Neural progenitor cell (in vitro differentiated cells): ENCODE measurements around the gene ST7. TPM values are rescaled to one million over a fixed set of nuclear protein-coding genes. Genes with fewer than 3 reads are reported as not detected.

ENCODE experiments used
- DNase-seq: peaks from one replicate; pipeline ENCODE4 v3.0.0-alpha.2; 2016; ENCODE audit warnings: low spot score
- H2AFZ ChIP-seq: fragments of 200-600 bp; sonication (generic); replicated peaks from 2 replicates; pipeline ENCODE4 v1.6.1; 2016; ENCODE audit warnings: antibody characterized with exemption
- H3F3A ChIP-seq: fragments of 200-600 bp; sonication (generic); 2 replicates; pipeline ENCODE4 v1.6.1; 2016; ENCODE audit warnings: antibody characterized with exemption, low read depth
- H3K27ac ChIP-seq: fragments of 200-600 bp; sonication (generic); 2 replicates; pipeline ENCODE4 v1.5.1; 2016; ENCODE audit warnings: mild to moderate bottlenecking
- H3K27me3 ChIP-seq: fragments of 200-600 bp; sonication (generic); 2 replicates; pipeline ENCODE4 v1.6.1; 2016; ENCODE audit warnings: mild to moderate bottlenecking, moderate library complexity
- H3K36me3 ChIP-seq: fragments of 200-600 bp; sonication (generic); 2 replicates; pipeline ENCODE4 v1.5.1; 2016
- H3K4me1 ChIP-seq: fragments of 200-600 bp; sonication (generic); 2 replicates; pipeline ENCODE4 v1.6.1; 2016; ENCODE audit warnings: mixed run types
- H3K4me2 ChIP-seq: fragments of 200-600 bp; sonication (generic); 2 replicates; pipeline ENCODE4 v1.6.1; 2016
- H3K4me3 ChIP-seq: fragments of 200-600 bp; sonication (generic); 2 replicates; pipeline ENCODE4 v1.5.1; 2016
- H3K79me2 ChIP-seq: fragments of 200-600 bp; sonication (generic); 2 replicates; pipeline ENCODE4 v1.6.1; 2016; ENCODE audit warnings: low read depth
- H3K9ac ChIP-seq: fragments of 200-600 bp; sonication (generic); 2 replicates; pipeline ENCODE4 v1.6.1; 2016
- H3K9me3 ChIP-seq: fragments of 200-600 bp; sonication (generic); 2 replicates; pipeline ENCODE4 v1.5.1; 2016; ENCODE audit warnings: low read depth
- H4K20me1 ChIP-seq: fragments of 200-600 bp; sonication (generic); 2 replicates; pipeline ENCODE4 v1.6.1; 2016; ENCODE audit warnings: low read depth
- H3K27ac Mint-ChIP-seq: 3 replicates; pipeline ENCODE4 v1.8.0; 2021; ENCODE audit warnings: mixed read lengths
- H3K27me3 Mint-ChIP-seq: 2 replicates; pipeline ENCODE4 v1.8.0; 2022; ENCODE audit warnings: low read depth, mild to moderate bottlenecking, inconsistent platforms, moderate library complexity, mixed read lengths; ENCODE audit not compliant: insufficient read depth
- H3K36me3 Mint-ChIP-seq: 3 replicates; pipeline ENCODE4 v1.8.0; 2021; ENCODE audit warnings: mixed read lengths
- H3K4me1 Mint-ChIP-seq: 3 replicates; pipeline ENCODE4 v1.8.0; 2021; ENCODE audit warnings: mixed read lengths
- H3K4me3 Mint-ChIP-seq: 3 replicates; pipeline ENCODE4 v1.8.0; 2021; ENCODE audit warnings: mild to moderate bottlenecking, moderate library complexity, mixed read lengths
- H3K9me3 Mint-ChIP-seq: 3 replicates; pipeline ENCODE4 v1.8.0; 2020; ENCODE audit warnings: mixed read lengths
- CTCF ChIP-seq: fragments of 200-600 bp; sonication (generic); IDR thresholded peaks from 2 replicates; pipeline ENCODE4 v1.5.1; 2017; ENCODE audit warnings: antibody characterized with exemption, mild to moderate bottlenecking
- EZH2 ChIP-seq: fragments of 200-600 bp; sonication (generic); IDR thresholded peaks from 2 replicates; pipeline ENCODE4 v1.6.1; 2017; ENCODE audit warnings: antibody characterized with exemption, mild to moderate bottlenecking, moderate library complexity
- EZH2phosphoT487 ChIP-seq: fragments of 200-600 bp; sonication (generic); IDR thresholded peaks from 2 replicates; pipeline ENCODE4 v1.6.1; 2017; ENCODE audit warnings: antibody characterized with exemption
- total RNA-seq: library from RNA; depleted of rRNA; stranded (reverse); fragments of >200 nt; gene quantifications from 2 replicates; pipeline ENCODE4 v1.2.3, GENCODE V29; 2015; ENCODE audit warnings: low replicate concordance

Gene ST7
- total RNA-seq, 1 donor from 2014 or later, result 5.8 TPM

- Mint-ChIP-seq H3K4me3 (no peak overlapping the region), H3K9me3 (no peaks in the 10 kb centered on the region), H3K36me3 (no peaks in the 10 kb centered on the region), H3K4me1 (peaks cover 9% of the 10 kb centered on the region), H3K27ac (no peak overlapping the region), H3K27me3 (no peaks in the 10 kb centered on the region)
- no peaks in the 10 kb centered on the region for H4K20me1 ChIP-seq
- H3K9ac ChIP-seq, result no peak overlapping the region
- no peak overlapping the region for H3K4me2 ChIP-seq
- no peaks in the 10 kb centered on the region for H3K79me2 ChIP-seq
- H3K4me1 ChIP-seq, result peaks cover 12% of the 10 kb centered on the region
- H2AFZ ChIP-seq, result no peak overlapping the region
- H3K36me3 ChIP-seq, result no peaks in the 10 kb centered on the region
- H3K27me3 ChIP-seq, result no peaks in the 10 kb centered on the region
- no peak overlapping the region for H3K27ac ChIP-seq
- DNase-seq, result no peak
- H3K9me3 ChIP-seq, result no peaks in the 10 kb centered on the region
- no peak overlapping the region for H3K4me3 ChIP-seq
- no peaks in the 10 kb centered on the region for H3F3A ChIP-seq
- no peak for TF ChIP-seq CTCF
- TF ChIP-seq EZH2, result no peak
- no peak for TF ChIP-seq EZH2phosphoT487
These were observed 321.6 kb downstream of the ST7 start for GRCh38 chr7:117274951-117275350.

DNA sequence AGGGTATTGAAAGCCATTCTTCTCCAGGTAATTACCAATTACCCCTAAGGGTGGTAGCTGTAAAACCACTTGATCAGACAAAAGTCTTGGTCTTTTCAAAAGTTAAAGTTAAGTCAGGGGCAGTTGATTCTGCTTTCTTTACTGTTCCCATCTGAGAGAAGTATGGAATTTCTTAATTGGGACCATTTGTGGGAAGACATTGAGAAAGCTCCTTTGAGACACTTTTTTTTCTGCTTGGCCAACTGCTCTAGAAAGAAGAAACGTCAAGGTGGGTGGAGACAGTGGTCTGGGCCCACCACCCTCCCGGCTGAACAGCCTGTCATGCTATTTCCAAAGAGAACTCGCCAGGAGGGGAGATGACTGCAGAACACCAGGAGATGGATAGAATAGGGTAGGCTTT, 324.3 kb downstream of the ST7 start:
- peaks cover 2% of the 10 kb centered on the region for H3K27me3 Mint-ChIP-seq
- H3K9ac ChIP-seq, result no peak overlapping the region
- H3F3A ChIP-seq, result no peaks in the 10 kb centered on the region
- no peaks in the 10 kb centered on the region for H3K79me2 ChIP-seq
- no peaks in the 10 kb centered on the region for H3K36me3 Mint-ChIP-seq
- peaks cover 12% of the 10 kb centered on the region for H3K4me1 Mint-ChIP-seq
- no peaks in the 10 kb centered on the region for H3K9me3 Mint-ChIP-seq
- no peak overlapping the region for H2AFZ ChIP-seq
- H3K27ac ChIP-seq, result no peak overlapping the region
- no peaks in the 10 kb centered on the region for H4K20me1 ChIP-seq
- H3K9me3 ChIP-seq, result no peaks in the 10 kb centered on the region
- H3K27ac Mint-ChIP-seq, result no peak overlapping the region
- H3K4me1 ChIP-seq, result peaks cover 12% of the 10 kb centered on the region
- H3K4me2 ChIP-seq, result no peak overlapping the region
- H3K4me3 Mint-ChIP-seq, result no peak overlapping the region
- no peaks in the 10 kb centered on the region for H3K36me3 ChIP-seq
- no peak overlapping the region for H3K4me3 ChIP-seq
- no peak for DNase-seq
- TF ChIP-seq EZH2phosphoT487 (no peak), EZH2 (no peak), CTCF (no peak)
- no peaks in the 10 kb centered on the region for H3K27me3 ChIP-seq

DNA sequence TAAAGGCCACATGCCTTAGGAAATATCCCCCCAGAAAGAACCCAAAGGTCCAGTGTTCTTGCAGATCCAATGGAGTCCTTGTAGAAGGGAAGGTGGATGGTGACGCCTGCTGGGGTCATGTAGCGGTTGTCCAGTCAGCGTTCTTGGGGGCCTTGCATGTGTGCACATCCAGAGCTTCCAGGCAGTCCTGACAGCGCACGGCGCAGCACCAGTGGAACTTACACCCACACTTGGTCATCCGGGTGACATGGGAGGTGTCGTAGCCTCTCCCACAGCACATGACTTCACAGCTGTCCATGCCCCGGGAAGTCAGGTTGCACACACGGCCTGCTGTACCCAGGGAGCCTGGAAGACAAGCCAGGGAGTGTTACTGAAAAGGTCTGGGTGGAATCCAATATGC, 324.7 kb downstream of the ST7 start:
- peaks cover 15% of the 10 kb centered on the region for H3K4me1 Mint-ChIP-seq
- Histone ChIP-seq H3K4me2 (no peak overlapping the region), H3K4me3 (no peak overlapping the region), H3K36me3 (no peaks in the 10 kb centered on the region), H3K27me3 (no peaks in the 10 kb centered on the region), H3F3A (no peaks in the 10 kb centered on the region), H3K27ac (no peak overlapping the region), H4K20me1 (no peaks in the 10 kb centered on the region), H3K9ac (no peak overlapping the region), H3K9me3 (no peaks in the 10 kb centered on the region), H2AFZ (no peak overlapping the region), H3K79me2 (no peaks in the 10 kb centered on the region), H3K4me1 (peaks cover 12% of the 10 kb centered on the region)
- DNase-seq, result no peak
- no peaks in the 10 kb centered on the region for H3K9me3 Mint-ChIP-seq
- TF ChIP-seq CTCF (no peak), EZH2 (no peak), EZH2phosphoT487 (no peak)
- H3K4me3 Mint-ChIP-seq, result no peak overlapping the region
- H3K27me3 Mint-ChIP-seq, result peaks cover 5% of the 10 kb centered on the region
- H3K27ac Mint-ChIP-seq, result no peak overlapping the region
- H3K36me3 Mint-ChIP-seq, result no peaks in the 10 kb centered on the region

DNA sequence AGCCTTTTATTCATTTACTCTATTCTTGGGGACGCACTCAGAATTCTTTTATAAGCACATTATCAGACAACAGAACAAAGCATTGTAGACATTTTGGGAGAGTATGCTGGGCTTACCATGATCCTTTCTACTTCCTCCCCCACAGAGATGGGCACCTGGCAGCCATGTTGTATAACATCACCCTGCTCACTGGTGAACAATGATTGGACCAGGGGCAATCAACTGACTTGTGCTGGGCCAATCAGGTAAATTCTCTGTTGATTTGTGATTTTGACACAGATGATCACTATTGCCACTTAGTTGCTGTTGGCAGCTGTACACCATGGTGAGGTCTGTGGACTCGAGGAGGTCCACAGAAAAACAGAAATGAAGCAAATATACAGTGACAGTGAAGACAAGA, 325.9 kb downstream of the ST7 start:
- Mint-ChIP-seq H3K27me3 (peaks cover 5% of the 10 kb centered on the region), H3K27ac (no peak overlapping the region), H3K9me3 (no peaks in the 10 kb centered on the region), H3K4me1 (peaks cover 6% of the 10 kb centered on the region), H3K36me3 (no peaks in the 10 kb centered on the region), H3K4me3 (no peak overlapping the region)
- no peak for DNase-seq
- no peaks in the 10 kb centered on the region for H3K36me3 ChIP-seq
- H3K9ac ChIP-seq, result no peak overlapping the region
- no peaks in the 10 kb centered on the region for H4K20me1 ChIP-seq
- H3K27ac ChIP-seq, result no peak overlapping the region
- H3K27me3 ChIP-seq, result no peaks in the 10 kb centered on the region
- H3K9me3 ChIP-seq, result no peaks in the 10 kb centered on the region
- no peaks in the 10 kb centered on the region for H3F3A ChIP-seq
- peaks cover under 1% of the 10 kb centered on the region for H3K4me1 ChIP-seq
- TF ChIP-seq CTCF (no peak), EZH2 (no peak), EZH2phosphoT487 (no peak)
- no peak overlapping the region for H3K4me3 ChIP-seq
- no peak overlapping the region for H3K4me2 ChIP-seq
- no peak overlapping the region for H2AFZ ChIP-seq
- no peaks in the 10 kb centered on the region for H3K79me2 ChIP-seq
